ENCODE data around the gene FUT4. TPM values are rescaled to one million over a fixed set of nuclear protein-coding genes. Genes with fewer than 3 reads are reported as not detected.
"Not testable (repeated sequence)": the region's sequence is repeated elsewhere in the genome, so short reads cannot be mapped to it uniquely, and the experiment has no call there.

The FUT4 gene
- total RNA-seq, 2 donors from 2014 or later = 5.2 to 6.5 TPM

DNA sequence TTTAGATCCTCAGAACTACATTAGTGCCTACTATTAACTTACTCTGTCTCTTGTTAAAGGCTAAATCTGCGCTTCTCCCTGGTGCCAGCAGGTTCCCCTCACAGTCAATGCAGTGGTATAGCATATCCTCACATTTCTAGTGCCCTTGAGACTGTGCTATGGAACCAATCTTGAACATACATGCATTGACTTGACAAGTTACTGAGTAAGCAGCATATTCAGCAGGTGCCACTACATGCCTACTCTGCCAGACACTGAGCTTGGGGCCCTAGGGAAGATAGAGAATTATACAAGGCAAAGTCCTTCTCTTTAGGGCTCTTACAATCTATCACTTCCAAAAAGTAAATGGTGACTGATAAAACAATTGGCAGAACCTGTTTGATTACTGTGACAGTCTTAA, 3.2 kb downstream of the FUT4 start:
- TF ChIP-seq POLR2A (IDR thresholded peaks at IDR 0.05) = no peak
- intact Hi-C loops (cut with DNase I) = loop anchor here (10.0 kb wide), 1 partner anchor 218 kb away; the partner anchor contains the start of gene AMOTL1
- Histone ChIP-seq H3K4me3 (no peak overlapping the region), H3K9me3 (no peaks in the 10 kb centered on the region), H3K27me3 (replicated peaks; ENCODE audit: insufficient read depth) (no peaks in the 10 kb centered on the region), H3K36me3 (no peaks in the 10 kb centered on the region), H3K27ac (no peak overlapping the region), H3K4me1 (replicated peaks) (no peaks in the 10 kb centered on the region)
- WGBS = 100% methylated on average over 1 of the region's 1 CpG
- DNase-seq (ENCODE audit: low spot score) = no peak

DNA sequence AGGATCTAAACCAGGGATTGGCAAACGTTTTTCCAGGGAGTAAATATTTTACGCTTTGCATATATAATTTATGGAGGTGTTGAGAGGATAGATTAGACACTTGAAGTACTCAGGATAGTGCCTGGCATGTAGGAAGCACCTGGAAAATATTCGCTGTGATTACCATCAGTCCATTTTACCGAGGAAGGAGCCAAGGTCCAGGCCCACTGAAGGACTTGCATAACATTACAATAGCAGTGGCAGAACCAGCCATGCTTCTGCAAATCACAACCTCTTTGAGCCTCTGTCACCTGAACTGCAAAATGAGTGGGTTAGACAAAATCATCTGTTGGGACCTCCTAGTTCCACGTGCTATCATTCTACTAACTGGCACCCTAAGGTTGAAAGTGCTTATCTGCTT, 5.4 kb downstream of the FUT4 start:
- intact Hi-C loops (cut with DNase I) = loop anchor here (10.0 kb wide), 1 partner anchor 216 kb away; the partner anchor contains the start of gene AMOTL1
- no peaks in the 10 kb centered on the region for H3K36me3 ChIP-seq
- DNase-seq (ENCODE audit: low spot score) = no peak
- no peaks in the 10 kb centered on the region for H3K4me1 ChIP-seq (replicated peaks)
- no peak overlapping the region for H3K4me3 ChIP-seq
- no peaks in the 10 kb centered on the region for H3K27me3 ChIP-seq (replicated peaks; ENCODE audit: insufficient read depth)
- no peak overlapping the region for H3K27ac ChIP-seq
- WGBS = 73% methylated on average over 5 of the region's 5 CpGs
- H3K9me3 ChIP-seq = no peaks in the 10 kb centered on the region
- TF ChIP-seq POLR2AphosphoS5 (IDR thresholded peaks at IDR 0.05) (no peak), POLR2A (IDR thresholded peaks at IDR 0.05) (no peak)
- TF ChIP-seq, protein P1, sequence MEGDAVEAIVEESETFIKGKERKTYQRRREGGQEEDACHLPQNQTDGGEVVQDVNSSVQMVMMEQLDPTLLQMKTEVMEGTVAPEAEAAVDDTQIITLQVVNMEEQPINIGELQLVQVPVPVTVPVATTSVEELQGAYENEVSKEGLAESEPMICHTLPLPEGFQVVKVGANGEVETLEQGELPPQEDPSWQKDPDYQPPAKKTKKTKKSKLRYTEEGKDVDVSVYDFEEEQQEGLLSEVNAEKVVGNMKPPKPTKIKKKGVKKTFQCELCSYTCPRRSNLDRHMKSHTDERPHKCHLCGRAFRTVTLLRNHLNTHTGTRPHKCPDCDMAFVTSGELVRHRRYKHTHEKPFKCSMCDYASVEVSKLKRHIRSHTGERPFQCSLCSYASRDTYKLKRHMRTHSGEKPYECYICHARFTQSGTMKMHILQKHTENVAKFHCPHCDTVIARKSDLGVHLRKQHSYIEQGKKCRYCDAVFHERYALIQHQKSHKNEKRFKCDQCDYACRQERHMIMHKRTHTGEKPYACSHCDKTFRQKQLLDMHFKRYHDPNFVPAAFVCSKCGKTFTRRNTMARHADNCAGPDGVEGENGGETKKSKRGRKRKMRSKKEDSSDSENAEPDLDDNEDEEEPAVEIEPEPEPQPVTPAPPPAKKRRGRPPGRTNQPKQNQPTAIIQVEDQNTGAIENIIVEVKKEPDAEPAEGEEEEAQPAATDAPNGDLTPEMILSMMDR (IDR thresholded peaks at IDR 0.05) = no peak

DNA sequence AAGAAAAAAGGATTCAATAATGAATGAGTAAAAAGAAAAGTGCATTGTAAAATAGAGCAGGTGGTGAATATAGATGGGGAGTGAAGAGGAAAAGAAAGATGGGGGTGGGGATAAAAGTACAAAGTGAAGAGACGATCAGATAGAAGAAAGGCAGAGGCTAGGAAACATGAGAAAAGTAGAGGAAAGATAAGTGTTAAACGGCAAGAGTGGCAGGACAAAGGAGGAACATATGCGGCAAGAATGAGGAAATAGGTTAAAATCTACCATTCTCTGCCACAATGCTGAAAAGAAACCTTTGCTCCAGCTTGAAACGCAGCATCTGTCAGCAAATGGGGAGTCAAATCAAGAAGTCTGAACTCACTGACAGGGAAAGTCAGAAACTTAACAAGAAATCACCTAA, 6.8 kb downstream of the FUT4 start:
- Histone ChIP-seq H3K27ac (no peak overlapping the region), H3K9me3 (no peaks in the 10 kb centered on the region), H3K27me3 (replicated peaks; ENCODE audit: insufficient read depth) (no peaks in the 10 kb centered on the region), H3K4me1 (replicated peaks) (no peaks in the 10 kb centered on the region), H3K36me3 (no peaks in the 10 kb centered on the region), H3K4me3 (no peak overlapping the region)
- WGBS = 41% methylated on average over 4 of the region's 4 CpGs
- intact Hi-C loops (cut with DNase I) = no loop called here
- TF ChIP-seq POLR2AphosphoS5 (IDR thresholded peaks at IDR 0.05) = no peak
- TF ChIP-seq POLR2A (IDR thresholded peaks at IDR 0.05) = no peak
- TF ChIP-seq, protein P1 (IDR thresholded peaks at IDR 0.05) = no peak
- no peak for DNase-seq (ENCODE audit: low spot score)

DNA sequence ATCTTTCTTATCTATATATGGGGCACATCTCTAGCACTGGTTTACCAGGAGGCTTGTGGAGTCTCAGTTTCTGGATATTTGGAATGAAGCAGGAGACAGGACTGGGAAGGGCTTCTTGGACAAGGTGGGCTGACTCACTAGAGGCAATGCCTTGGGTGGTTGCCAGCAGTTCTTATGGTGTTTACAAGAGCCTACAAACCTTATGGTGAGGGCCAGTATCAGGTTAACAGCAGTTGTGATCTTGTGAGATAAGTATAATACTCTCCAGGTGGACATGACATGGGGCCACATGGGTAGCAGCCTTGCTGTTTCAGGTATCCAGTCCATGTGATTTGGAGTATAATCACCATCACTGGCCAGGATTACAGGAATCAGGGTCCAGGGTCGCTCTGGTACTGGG, 10.2 kb downstream of the FUT4 start:
- H3K9me3 ChIP-seq = no peaks in the 10 kb centered on the region
- no peak for DNase-seq (ENCODE audit: low spot score)
- no peaks in the 10 kb centered on the region for H3K36me3 ChIP-seq
- WGBS = 37% methylated on average over 1 of the region's 1 CpG
- intact Hi-C loops (cut with DNase I) = no loop called here
- H3K4me3 ChIP-seq = no peak overlapping the region
- H3K4me1 ChIP-seq (replicated peaks) = no peaks in the 10 kb centered on the region
- H3K27me3 ChIP-seq (replicated peaks; ENCODE audit: insufficient read depth) = no peaks in the 10 kb centered on the region
- no peak overlapping the region for H3K27ac ChIP-seq
- TF ChIP-seq, protein P1 (IDR thresholded peaks at IDR 0.05) = no peak
- TF ChIP-seq POLR2A (IDR thresholded peaks at IDR 0.05) (no peak), POLR2AphosphoS5 (IDR thresholded peaks at IDR 0.05) (no peak)

DNA sequence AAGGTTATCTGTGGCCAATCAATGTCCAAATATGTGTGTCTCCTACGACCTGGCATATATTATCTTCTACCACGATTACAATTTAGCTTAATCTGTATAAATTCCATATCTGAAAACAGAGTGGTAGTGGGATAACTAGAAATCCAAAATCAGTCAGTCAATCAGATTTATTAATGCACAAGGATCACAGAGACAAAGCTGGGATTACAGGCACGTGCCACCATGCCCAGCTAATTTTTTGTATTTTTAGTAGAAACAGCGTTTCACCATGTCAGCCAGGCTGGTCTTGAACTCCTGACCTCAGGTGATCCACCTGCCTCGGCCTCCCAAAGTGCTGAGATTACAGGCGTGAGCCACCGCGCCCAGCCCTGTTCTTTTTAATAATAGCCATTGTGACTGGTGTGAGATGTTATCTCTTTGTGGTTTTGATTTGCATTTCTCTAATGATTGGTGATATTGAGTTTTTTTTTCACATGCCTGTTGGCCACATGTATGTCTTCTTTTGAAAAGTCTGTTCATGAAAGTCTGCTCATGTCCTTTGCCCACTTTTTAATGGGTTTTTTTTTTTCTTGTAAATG, 12.1 kb downstream of the FUT4 start:
- H3K27ac ChIP-seq; H3K36me3 ChIP-seq; H3K4me3 ChIP-seq; H3K9me3 ChIP-seq; H3K4me1 ChIP-seq (replicated peaks); intact Hi-C loops (cut with DNase I); DNase-seq (ENCODE audit: low spot score); H3K27me3 ChIP-seq (replicated peaks; ENCODE audit: insufficient read depth): not testable (repeated sequence)
- WGBS = 89% methylated on average over 8 of the region's 8 CpGs

DNA sequence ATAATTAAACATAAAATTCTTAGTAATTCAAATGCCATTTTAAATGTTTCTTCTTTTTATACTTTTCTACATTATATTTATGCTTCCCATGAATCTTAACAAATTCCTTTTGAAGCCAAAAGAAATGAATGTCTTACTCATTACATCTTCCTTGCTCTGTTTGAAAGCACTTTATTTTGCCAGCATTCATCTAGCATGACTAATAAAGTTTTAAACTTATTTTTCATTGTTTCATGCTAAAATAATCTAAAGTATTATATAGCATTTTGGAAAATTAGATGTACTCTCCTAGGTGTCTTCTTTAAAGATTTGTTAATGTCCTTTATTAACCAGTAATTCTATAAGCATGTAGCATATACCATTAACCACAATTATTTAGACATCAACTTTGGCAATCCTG, 13.7 kb downstream of the FUT4 start:
- Histone ChIP-seq H3K4me1 (replicated peaks) (no peaks in the 10 kb centered on the region), H3K9me3 (no peaks in the 10 kb centered on the region), H3K27ac (no peak overlapping the region), H3K27me3 (replicated peaks; ENCODE audit: insufficient read depth) (no peaks in the 10 kb centered on the region), H3K36me3 (no peaks in the 10 kb centered on the region), H3K4me3 (no peak overlapping the region)
- DNase-seq (ENCODE audit: low spot score) = no peak
- intact Hi-C loops (cut with DNase I) = no loop called here
- TF ChIP-seq, protein P1 (IDR thresholded peaks at IDR 0.05) = no peak
- TF ChIP-seq POLR2AphosphoS5 (IDR thresholded peaks at IDR 0.05) = no peak
- TF ChIP-seq POLR2A (IDR thresholded peaks at IDR 0.05) = no peak
